ENCODE measurements around the gene SIX4.
"Not testable (repeated sequence)": the region's sequence is repeated elsewhere in the genome, so short reads cannot be mapped to it uniquely, and the experiment has no call there.

The SIX4 gene

DNA sequence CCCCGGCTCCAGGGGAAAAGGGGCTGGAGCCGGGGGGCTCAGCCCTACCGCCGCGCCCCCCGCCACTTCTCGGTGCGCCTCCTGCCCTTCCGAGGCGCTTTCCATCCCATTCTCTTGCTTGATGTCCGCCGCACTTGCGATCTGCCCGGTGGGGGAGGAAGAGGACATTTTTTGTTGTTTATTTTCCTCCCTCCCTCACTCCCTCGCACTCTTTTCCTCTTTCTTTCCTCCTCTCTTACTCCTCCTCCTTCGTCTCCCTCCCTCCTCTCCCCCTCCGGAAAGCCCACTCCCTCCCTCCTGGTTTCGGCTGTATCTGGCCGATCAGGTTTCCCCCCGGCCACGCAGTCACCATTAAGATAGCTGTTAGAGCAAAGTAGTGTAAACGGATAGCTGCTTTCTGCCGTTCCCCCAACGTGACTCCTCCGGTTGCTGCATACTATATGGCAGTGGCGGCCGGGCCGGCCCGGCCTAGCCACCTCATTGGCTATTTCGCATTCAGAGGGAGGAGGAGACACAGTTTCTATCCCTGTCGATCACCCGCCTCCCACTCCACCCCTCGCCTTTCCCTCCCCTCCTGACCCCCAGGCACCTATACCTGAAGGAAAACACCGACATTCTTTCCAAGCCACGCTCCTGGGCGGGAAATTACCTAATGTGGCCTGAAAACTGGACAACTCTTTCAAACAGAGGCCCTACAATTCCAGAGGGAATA lies at the start of gene SIX4:
SIX4 (minus strand) TSS at position 445 of the 712 bp plus-strand sequence; CDS start at position 168, 277 bp downstream.
- no peak for FAIRE-seq

DNA sequence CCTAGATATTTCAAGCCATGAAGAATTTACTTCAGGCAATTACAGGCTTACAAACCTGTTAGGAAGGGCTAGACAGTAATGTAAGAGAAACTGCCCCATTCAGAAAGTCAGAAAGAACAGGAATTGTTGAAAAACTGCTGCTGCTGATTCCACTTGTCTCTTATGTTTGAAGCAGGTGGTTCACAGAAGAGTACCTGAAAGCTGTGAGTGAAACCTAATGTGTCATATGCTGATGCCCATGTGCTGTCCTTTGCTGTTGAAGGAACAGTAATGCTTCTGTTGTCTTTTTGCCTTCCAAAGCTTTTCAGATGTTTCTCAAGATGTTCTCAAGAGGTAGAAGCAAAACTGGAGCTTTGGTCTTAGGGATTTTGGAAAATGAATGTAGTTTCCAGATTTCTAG lies 49.4 kb upstream of the SIX4 start:
- no peak for FAIRE-seq

GRCh38 chr14:60771117-60771516 lies 47.0 kb upstream of the SIX4 start:
- no peak for FAIRE-seq

GRCh38 chr14:60768602-60769001 lies 44.5 kb upstream of the SIX4 start:
- no peak for FAIRE-seq

- no peak for FAIRE-seq
Observed at GRCh38 chr14:60760644-60761364, 36.7 kb upstream of the SIX4 start.

DNA sequence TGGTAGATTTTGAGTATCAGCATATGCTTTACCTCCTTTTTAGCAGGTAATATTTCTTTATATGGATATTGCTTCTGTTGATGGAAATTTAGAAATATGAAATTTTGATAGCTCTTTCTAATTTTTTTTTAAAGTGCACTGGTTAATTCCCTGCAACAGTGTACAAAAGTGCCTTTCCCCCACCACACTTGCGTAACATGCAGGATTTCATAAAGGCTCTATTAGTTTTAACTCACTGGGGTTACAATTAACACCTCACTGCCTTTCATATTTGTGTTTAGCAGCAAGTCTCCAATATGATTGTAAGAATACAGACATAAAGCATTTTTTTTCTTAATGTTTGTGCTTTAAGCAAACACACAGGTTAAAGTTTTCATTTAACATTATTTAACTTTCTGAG lies 36.1 kb upstream of the SIX4 start:
- no peak for FAIRE-seq

DNA sequence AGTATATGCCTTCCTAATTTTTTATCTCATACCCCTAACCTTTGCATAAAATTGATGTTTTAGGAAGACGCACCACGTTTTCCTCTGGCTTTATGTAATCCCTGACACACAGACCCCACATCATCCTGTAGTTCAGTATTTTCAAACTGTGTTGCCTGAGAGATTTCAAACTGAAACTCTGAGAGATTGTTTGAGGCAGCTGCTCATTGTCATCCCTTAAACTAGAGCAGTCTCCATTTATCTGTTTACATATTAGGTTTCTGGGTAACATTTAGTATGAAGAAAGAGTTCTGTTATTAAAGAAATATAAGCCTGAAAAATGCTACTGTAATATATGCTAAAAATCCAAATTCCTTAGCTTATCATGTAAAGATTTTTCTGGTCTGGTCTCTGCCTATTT lies 34.7 kb upstream of the SIX4 start:
- FAIRE-seq, result no peak

DNA sequence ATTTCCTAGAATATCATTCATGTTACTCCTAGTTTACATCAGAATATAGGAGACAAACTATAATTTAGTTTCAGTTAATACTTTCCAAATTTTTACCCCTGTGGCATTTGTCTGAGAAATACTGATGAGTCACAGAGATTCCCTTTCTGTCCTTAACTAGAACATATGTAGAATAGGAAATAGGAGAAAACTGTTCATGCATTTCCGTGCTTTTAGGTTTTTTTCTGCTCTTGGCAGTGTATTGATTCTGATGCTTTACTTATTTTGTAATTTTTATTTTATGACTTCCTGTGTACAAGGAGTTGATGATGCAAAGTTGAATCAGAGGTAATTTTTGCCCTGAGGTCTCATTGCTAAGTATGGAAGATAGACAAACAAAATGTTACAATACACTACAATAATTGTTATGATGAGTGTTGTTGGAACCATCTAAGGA lies 33.4 kb upstream of the SIX4 start:
- FAIRE-seq, result no peak

- no peak for FAIRE-seq
Observed at GRCh38 chr14:60756847-60757246, 32.7 kb upstream of the SIX4 start.

- no peak for FAIRE-seq
Observed at GRCh38 chr14:60753264-60754119, 29.3 kb upstream of the SIX4 start.

DNA sequence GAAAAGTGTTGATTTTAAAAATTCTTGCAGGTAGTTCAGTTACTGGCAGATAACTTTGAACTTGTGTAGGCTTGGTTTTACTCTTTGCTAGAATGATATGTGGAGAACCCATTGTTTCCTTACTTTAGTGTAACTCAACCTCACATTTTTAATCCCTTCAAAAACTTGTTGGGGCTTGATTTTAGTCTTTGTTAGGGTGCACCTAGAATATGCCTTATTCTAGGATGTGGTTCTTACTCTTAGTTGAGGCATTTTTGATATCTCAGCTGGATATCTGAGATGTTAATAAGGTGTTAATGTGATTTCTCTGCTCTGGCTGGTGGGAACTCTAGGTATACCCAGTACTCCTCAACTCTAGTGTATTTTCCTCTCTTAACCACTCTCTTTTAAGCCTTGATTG lies 20.4 kb upstream of the SIX4 start:
- no peak for FAIRE-seq

DNA sequence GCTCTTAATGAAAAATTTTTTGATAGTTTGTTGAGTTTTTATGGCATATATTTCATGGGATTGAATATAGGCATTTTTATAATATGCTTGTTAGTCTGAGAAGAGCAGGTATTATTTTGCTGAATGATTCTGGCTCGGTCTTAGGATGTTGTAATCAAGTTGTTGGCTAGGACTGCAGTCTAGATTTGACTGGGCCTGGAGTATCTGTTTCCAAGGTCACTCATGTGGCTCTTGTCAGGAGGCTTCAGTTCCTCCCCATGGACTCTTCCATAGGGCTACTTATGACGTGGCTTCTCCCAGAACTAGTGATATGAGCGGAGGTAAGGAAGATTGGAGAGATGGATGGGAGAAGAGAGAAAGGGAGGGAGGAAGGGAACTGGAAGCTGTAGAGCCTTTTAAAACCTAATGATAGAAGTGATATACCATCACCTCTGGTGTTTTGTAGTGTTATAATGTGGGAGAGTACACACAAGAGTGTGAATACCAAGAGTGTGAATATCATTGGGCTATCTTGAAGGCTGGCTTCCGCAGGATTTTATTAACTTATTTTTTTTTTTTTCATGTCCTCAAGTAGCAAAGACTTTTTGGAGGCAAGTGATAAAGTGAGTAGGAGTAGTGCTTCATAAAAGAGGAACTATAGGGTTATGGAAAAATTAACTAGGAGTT lies 14.8 kb upstream of the SIX4 start:
- FAIRE-seq, result no peak

GRCh38 chr14:60736494-60736893 lies 12.3 kb upstream of the SIX4 start:
- no peak for FAIRE-seq

GRCh38 chr14:60735416-60735815 lies 11.3 kb upstream of the SIX4 start:
- FAIRE-seq, result no peak

- no peak for FAIRE-seq
Observed at GRCh38 chr14:60734465-60735242, 10.5 kb upstream of the SIX4 start, which contains the start of gene MNAT1. Gene MNAT1 (plus strand): TSS chr14:60734761. CDS start chr14:60734863, 102 bp downstream.

DNA sequence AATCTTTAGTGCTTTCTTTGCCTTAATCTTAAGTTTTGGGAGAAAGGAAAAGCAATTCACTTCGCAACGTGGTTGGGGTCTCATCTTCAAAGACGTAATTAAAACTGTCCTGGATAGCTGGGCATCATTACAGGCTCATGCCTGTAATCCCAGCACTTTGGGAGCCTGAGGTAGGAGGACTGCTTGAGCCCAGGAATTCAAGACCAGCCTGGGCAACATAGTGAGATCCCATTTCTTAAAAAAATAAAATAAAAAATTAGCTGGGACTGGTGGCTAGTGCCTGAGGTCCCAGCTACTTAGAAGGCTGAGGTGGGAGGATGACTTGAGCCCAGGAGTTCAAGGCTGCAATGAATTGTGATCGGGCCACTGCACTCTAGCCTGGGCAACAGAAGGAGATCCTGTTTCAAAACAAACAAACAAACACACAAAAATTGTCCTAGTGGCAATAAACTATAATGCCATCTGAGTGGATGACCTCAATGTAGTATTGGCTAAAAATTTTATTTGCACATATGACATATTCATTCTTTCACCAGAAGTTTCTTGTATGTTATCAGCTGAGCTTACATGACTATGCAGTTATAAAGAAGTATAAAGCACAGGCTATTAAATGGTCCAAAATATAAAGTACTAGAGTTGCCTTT lies 8.8 kb upstream of the SIX4 start:
- no peak for FAIRE-seq

DNA sequence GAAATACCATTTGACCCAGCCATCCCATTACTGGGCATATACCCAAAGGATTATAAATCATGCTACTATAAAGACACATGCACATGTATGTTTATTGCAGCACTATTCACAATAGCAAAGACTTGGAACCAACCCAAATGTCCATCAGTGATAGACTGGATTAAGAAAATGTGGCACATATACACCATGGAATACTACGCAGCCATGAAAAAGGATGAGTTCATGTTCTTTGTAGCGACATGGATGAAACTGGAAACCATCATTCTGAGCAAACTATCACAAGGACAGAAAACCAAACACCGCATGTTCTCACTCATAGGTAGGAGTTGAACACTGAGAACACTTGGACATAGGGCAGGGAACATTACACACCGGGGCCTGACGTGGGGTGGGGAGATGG lies 7.1 kb upstream of the SIX4 start:
- not testable (repeated sequence) for FAIRE-seq

DNA sequence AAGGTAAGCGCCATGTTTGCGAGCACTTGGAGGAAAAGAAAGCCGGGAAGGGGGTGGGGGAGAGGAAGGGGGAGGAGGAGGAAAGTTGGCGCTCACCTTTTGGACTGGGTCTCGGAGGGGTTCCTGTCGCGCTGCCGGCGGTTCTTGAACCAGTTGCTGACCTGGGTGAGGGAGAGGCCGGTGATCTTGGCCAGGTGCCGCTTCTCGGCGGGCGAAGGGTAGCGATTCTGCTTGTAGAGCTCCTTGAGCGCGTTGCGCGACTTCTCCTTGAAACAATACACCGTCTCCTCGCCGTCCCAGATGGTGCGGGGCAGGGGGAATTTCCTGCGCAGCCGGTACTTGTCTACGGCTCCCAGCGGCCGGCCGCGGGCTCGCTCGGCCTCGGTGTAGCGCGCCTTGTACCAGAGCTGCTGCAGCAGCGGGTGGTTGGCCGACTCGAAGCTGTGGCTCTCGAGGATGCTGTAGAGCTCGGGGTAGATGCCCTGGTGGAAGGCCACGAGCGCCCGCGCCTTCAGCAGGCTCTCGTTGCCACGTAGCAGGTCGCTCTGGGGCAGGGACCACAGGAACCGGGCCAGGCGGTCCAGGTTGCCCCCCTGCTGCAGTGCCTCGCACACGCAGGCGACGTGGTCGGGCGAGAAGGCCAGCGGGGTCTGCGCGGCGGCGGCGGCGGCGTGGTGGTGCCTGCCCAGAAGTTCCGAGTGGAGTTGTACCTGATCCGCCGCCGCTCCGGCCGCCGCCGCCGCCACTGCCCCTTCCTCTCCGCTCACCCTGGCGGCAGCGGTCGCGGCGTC lies 840 bp downstream of the SIX4 start:
- FAIRE-seq, result no peak

- no peak for FAIRE-seq
Observed at GRCh38 chr14:60722357-60723115, 1.6 kb downstream of the SIX4 start.

DNA sequence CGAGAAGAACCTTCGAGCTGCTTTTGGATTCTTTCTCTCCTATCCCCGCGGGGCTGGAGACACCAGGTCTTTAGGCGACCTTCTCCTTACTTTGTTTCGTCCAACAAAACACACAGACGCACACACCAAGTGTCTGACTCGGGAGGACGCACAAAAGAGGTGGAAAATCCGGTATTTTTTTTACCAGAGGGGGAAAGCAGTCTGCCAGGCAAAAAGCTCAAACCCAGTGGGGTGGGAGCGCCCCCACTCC lies 2.1 kb downstream of the SIX4 start:
- no peak for FAIRE-seq
